Type B pancreatic cell (in vitro differentiated cells): ENCODE data around the gene HMX2. TPM values are rescaled to one million over a fixed set of nuclear protein-coding genes. Genes with fewer than 3 reads are reported as not detected.

Source experiments
- DNase-seq: peaks from one replicate; pipeline ENCODE4 v3.0.0; 2021; ENCODE audit warnings: mixed read lengths; ENCODE audit not compliant: unreplicated experiment; ENCODE audit errors: extremely low spot score
- H3K27ac Mint-ChIP-seq: 2 replicates; pipeline ENCODE4 v1.8.0; 2021; ENCODE audit warnings: mild to moderate bottlenecking, mixed read lengths
- H3K27me3 Mint-ChIP-seq: 2 replicates; pipeline ENCODE4 v1.8.0; 2021; ENCODE audit warnings: mixed read lengths
- H3K36me3 Mint-ChIP-seq: 2 replicates; pipeline ENCODE4 v1.8.0; 2021; ENCODE audit warnings: mixed read lengths
- H3K4me1 Mint-ChIP-seq: one replicate; pipeline ENCODE4 v1.8.0; 2021; ENCODE audit warnings: mixed read lengths; ENCODE audit not compliant: unreplicated experiment
- H3K4me3 Mint-ChIP-seq: 2 replicates; pipeline ENCODE4 v1.8.0; 2021; ENCODE audit warnings: mild to moderate bottlenecking, mixed read lengths
- H3K9me3 Mint-ChIP-seq: 2 replicates; pipeline ENCODE4 v1.8.0; 2021; ENCODE audit warnings: mixed read lengths
- CTCF ChIP-seq: fragments of 200-600 bp; sonication (generic); conservative IDR thresholded peaks from 2 replicates; pipeline ENCODE4 v1.5.0; 2021; ENCODE audit warnings: antibody characterized with exemption, mild to moderate bottlenecking
- long read RNA-seq: library from polyadenylated mRNA; unstranded; transcript quantifications from one replicate; pipeline ENCODE4 v2.0.0, GENCODE V29; 2020
- total RNA-seq: library from RNA; stranded (reverse); gene quantifications from 2 replicates; pipeline ENCODE4 v1.2.1, GENCODE V29; 2021; ENCODE audit warnings: low replicate concordance

The HMX2 gene
- total RNA-seq, result 0.19 TPM in 1 of 2 replicates, not detected in the other
- long read RNA-seq, result 0 reads

GRCh38 chr10:123147635-123148413, at the start of gene HMX2:
TSS of gene HMX2 (plus strand) at chr10:123148136. CDS start at chr10:123148379, 243 bp downstream.
- Mint-ChIP-seq H3K9me3 (no peaks in the 10 kb centered on the region), H3K27ac (peak within 1 kb of the TSS; percentile 21), H3K27me3 (peaks cover 90% of the 10 kb centered on the region), H3K4me3 (peak within 1 kb of the TSS; percentile 80), H3K4me1 (peaks cover 16% of the 10 kb centered on the region), H3K36me3 (peaks cover 3% of the 10 kb centered on the region)
- no peak for DNase-seq
- no peak for TF ChIP-seq CTCF

GRCh38 chr10:123100030-123100762, 47.7 kb upstream of the HMX2 start:
- H3K4me1 Mint-ChIP-seq, result no peaks in the 10 kb centered on the region
- H3K4me3 Mint-ChIP-seq, result no peak overlapping the region
- no peak overlapping the region for H3K27ac Mint-ChIP-seq
- DNase-seq, result no peak
- H3K36me3 Mint-ChIP-seq, result no peaks in the 10 kb centered on the region
- H3K9me3 Mint-ChIP-seq, result no peaks in the 10 kb centered on the region
- no peak for TF ChIP-seq CTCF
- H3K27me3 Mint-ChIP-seq, result peaks cover 51% of the 10 kb centered on the region

GRCh38 chr10:123101872-123102271, 46.1 kb upstream of the HMX2 start:
- TF ChIP-seq CTCF, result no peak
- no peak overlapping the region for H3K4me3 Mint-ChIP-seq

GRCh38 chr10:123102673-123103072, 45.3 kb upstream of the HMX2 start:
- Mint-ChIP-seq H3K27ac (no peak overlapping the region), H3K4me3 (no peak overlapping the region), H3K9me3 (no peaks in the 10 kb centered on the region), H3K4me1 (no peaks in the 10 kb centered on the region), H3K36me3 (no peaks in the 10 kb centered on the region), H3K27me3 (peaks cover 45% of the 10 kb centered on the region)
- no peak for TF ChIP-seq CTCF
- no peak for DNase-seq

More at GRCh38 chr10:123101872-123102271, 46.1 kb upstream of the HMX2 start:
- H3K36me3 Mint-ChIP-seq, result no peaks in the 10 kb centered on the region
- DNase-seq, result no peak
- no peak overlapping the region for H3K27ac Mint-ChIP-seq
- H3K4me1 Mint-ChIP-seq, result no peaks in the 10 kb centered on the region
- H3K9me3 Mint-ChIP-seq, result no peaks in the 10 kb centered on the region
- H3K27me3 Mint-ChIP-seq, result peaks cover 51% of the 10 kb centered on the region

- DNase-seq, result no peak
- Mint-ChIP-seq H3K27ac (no peak overlapping the region), H3K9me3 (no peaks in the 10 kb centered on the region), H3K4me1 (no peaks in the 10 kb centered on the region), H3K27me3 (peaks cover 43% of the 10 kb centered on the region), H3K36me3 (no peaks in the 10 kb centered on the region), H3K4me3 (no peak overlapping the region)
- TF ChIP-seq CTCF, result no peak
Measured at GRCh38 chr10:123103944-123104343, 44.0 kb upstream of the HMX2 start.
